Prostate gland (tissue), 2 donors: Measurements from ENCODE around the gene AGPAT1. TPM values are rescaled to one million over a fixed set of nuclear protein-coding genes. Genes with fewer than 3 reads are reported as not detected.

Experiments used
- DNase-seq: peaks from one replicate; pipeline ENCODE4 v3.0.0-alpha.2; 2019; ENCODE audit warnings: low spot score
- H3K27ac ChIP-seq, 2 donors: fragments of 200-600 bp; sonication (generic); 2 replicates each; pipeline ENCODE4 v1.5.1; 2017 to 2019
- H3K27me3 ChIP-seq: fragments of 200-600 bp; sonication (generic); replicated peaks from 2 replicates; pipeline ENCODE4 v1.5.1; 2019; ENCODE audit not compliant: insufficient read depth
- H3K36me3 ChIP-seq, 2 donors: fragments of 200-600 bp; sonication (generic); 1 replicate in 1 of 2; 2 replicates in 1 of 2; pipeline versions ENCODE4 v1.5.1 to v1.8.1; 2017 to 2019
- H3K4me1 ChIP-seq: fragments of 200-600 bp; sonication (generic); replicated peaks from 2 replicates; pipeline ENCODE4 v1.5.1; 2019
- H3K4me3 ChIP-seq, 2 donors: fragments of 200-600 bp; sonication (generic); 2 replicates each; pipeline ENCODE4 v1.5.1; 2017 to 2019
- H3K9me3 ChIP-seq: fragments of 200-600 bp; sonication (generic); 2 replicates; pipeline ENCODE4 v1.5.1; 2017
- CTCF ChIP-seq, 4 experiments: fragments of 200-600 bp in 2 of 4; fragments of 450-650 bp in 2 of 4; sonication (generic) in 2 of 4; IDR thresholded peaks; 1 replicate in 3 of 4; 2 replicates in 1 of 4; pipeline ENCODE4 v1.5.1; 2016 to 2019; ENCODE audit warnings: antibody characterized with exemption in 4 of 4, mild to moderate bottlenecking in 2 of 4, moderate library complexity in 2 of 4
- POLR2A ChIP-seq: fragments of 450-650 bp; IDR thresholded peaks from one replicate; pipeline ENCODE4 v1.6.1; 2016; ENCODE audit warnings: antibody characterized with exemption, mild to moderate bottlenecking
- POLR2AphosphoS5 ChIP-seq: sonication (generic); formaldehyde crosslinking; IDR thresholded peaks from one replicate; pipeline ENCODE4 v1.6.1; 2017; ENCODE audit warnings: antibody characterized with exemption
- WGBS: methylation state at CpG from one replicate; pipeline ENCODE4 v1.1.5; 2018; 5-methylcytosine and 5-hydroxymethylcytosine counted together
- intact Hi-C: fragments of 100-400 bp; cut with DNase I; formaldehyde crosslinking; loops from one replicate; pipeline ENCODE4 v1.14.2; 2022
- total RNA-seq, 2 donors: library from RNA; depleted of rRNA; stranded (reverse); fragments of >200 nt; gene quantifications; one replicate each; pipeline ENCODE4 v1.1.0, GENCODE V29; 2016

Gene AGPAT1
- total RNA-seq, 2 donors from 2014 or later: 52.6 to 113 TPM

- intact Hi-C loops: no loop called here
- peaks cover 0 to 5% of the 10 kb centered on the region in 2 donors for H3K36me3 ChIP-seq
- H3K27ac ChIP-seq: no peak overlapping the region
- H3K4me3 ChIP-seq: no peak overlapping the region
- H3K4me1 ChIP-seq: no peaks in the 10 kb centered on the region
- H3K9me3 ChIP-seq: no peaks in the 10 kb centered on the region
- no peaks in the 10 kb centered on the region for H3K27me3 ChIP-seq
- WGBS: 86% methylated on average over 10 of the region's 10 CpGs
- TF ChIP-seq CTCF (IDR thresholded peaks at IDR 0.05) (no peak), POLR2A (no peak)
- DNase-seq: no peak
These were observed 6.1 kb upstream of the AGPAT1 start for GRCh38 chr6:32181915-32182529.

GRCh38 chr6:32181148-32181702 is 5.3 kb upstream of the AGPAT1 start:
- WGBS: 91% methylated on average over 15 of the region's 15 CpGs
- DNase-seq: no peak
- no peaks in the 10 kb centered on the region for H3K9me3 ChIP-seq
- H3K4me1 ChIP-seq: no peaks in the 10 kb centered on the region
- H3K27ac ChIP-seq: no peak overlapping the region
- H3K36me3 ChIP-seq: peaks cover 0 to 5% of the 10 kb centered on the region in 2 donors
- H3K4me3 ChIP-seq: no peak overlapping the region
- no peaks in the 10 kb centered on the region for H3K27me3 ChIP-seq
- no peak for TF ChIP-seq POLR2A
- intact Hi-C loops: no loop called here

- H3K9me3 ChIP-seq: no peaks in the 10 kb centered on the region
- 73% methylated on average over 10 of the region's 10 CpGs for WGBS
- no peaks in the 10 kb centered on the region for H3K4me1 ChIP-seq
These were observed 4.0 kb upstream of the AGPAT1 start for GRCh38 chr6:32179766-32180405.

GRCh38 chr6:32178547-32179440 is 2.9 kb upstream of the AGPAT1 start:
- Histone ChIP-seq H3K27ac (peak overlapping the region; percentile 93), H3K4me1 (no peaks in the 10 kb centered on the region), H3K4me3 (peak overlapping the region; percentile 50 to 59), H3K9me3 (no peaks in the 10 kb centered on the region), H3K36me3 (peaks cover 0 to 5% of the 10 kb centered on the region in 2 donors), H3K27me3 (no peaks in the 10 kb centered on the region)
- TF ChIP-seq POLR2A (no peak), CTCF (IDR thresholded peaks at IDR 0.05) (no peak), POLR2AphosphoS5 (no peak)
- 2% methylated on average over 24 of the region's 24 CpGs for WGBS
- no peak for DNase-seq
- intact Hi-C loops: loop anchor here (5.0 kb wide), 1 partner anchor 281 kb away; the partner anchor contains the start of gene EHMT2

More at GRCh38 chr6:32179766-32180405, 4.0 kb upstream of the AGPAT1 start:
- H3K27ac ChIP-seq: no peak overlapping the region
- H3K4me3 ChIP-seq: no peak overlapping the region
- TF ChIP-seq POLR2AphosphoS5: no peak
- no peak for TF ChIP-seq CTCF (IDR thresholded peaks at IDR 0.05)
- TF ChIP-seq POLR2A: no peak
- no peaks in the 10 kb centered on the region for H3K27me3 ChIP-seq
- peaks cover 0 to 5% of the 10 kb centered on the region in 2 donors for H3K36me3 ChIP-seq
- no peak for DNase-seq
- intact Hi-C loops: loop anchor here (5.0 kb wide), 1 partner anchor 283 kb away; the partner anchor contains the start of gene EHMT2
